ENCODE measurements around the gene BTBD18. TPM values are rescaled to one million over a fixed set of nuclear protein-coding genes. Genes with fewer than 3 reads are reported as not detected.

The BTBD18 gene
- total and polyA plus RNA-seq, 2 experiments from 2014 or later = 0.39 TPM; not detected in 1

DNA sequence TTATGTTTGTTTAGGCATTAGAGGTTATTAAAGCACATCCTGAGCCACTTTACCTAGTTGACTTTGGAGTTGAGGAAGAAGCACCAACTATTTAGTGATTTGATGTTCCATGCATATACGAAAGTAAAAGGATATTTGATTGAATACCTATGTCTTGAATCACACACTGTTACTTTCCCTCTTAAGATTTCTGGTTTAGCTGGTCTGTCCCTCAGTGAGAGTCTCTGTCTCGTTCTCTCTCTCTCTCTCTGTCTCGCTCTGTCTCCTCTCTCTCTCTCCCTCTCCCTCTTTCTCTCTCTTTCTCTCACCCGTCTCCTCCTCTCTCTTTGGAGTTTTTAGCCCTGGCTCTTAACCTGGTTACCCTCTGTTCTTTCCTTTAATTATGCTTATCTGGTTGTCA lies 20.9 kb upstream of the BTBD18 start:
- WGBS (ENCODE audit: low lambda C conversion rate, missing lambda C conversion rate) = 81% methylated on average over 4 of the region's 4 CpGs
- no peaks in the 10 kb centered on the region for H3K36me3 ChIP-seq (replicated peaks; ENCODE audit: insufficient read depth, low read depth)
- peaks cover 98% of the 10 kb centered on the region for H3K79me2 ChIP-seq
- no peak overlapping the region for H2AFZ ChIP-seq
- no peaks in the 10 kb centered on the region for H3K9me3 ChIP-seq (ENCODE audit: low read depth)
- no peak for TF ChIP-seq EZH2 (IDR thresholded peaks at IDR 0.05; ENCODE audit: borderline replicate concordance)
- TF ChIP-seq, protein P1, sequence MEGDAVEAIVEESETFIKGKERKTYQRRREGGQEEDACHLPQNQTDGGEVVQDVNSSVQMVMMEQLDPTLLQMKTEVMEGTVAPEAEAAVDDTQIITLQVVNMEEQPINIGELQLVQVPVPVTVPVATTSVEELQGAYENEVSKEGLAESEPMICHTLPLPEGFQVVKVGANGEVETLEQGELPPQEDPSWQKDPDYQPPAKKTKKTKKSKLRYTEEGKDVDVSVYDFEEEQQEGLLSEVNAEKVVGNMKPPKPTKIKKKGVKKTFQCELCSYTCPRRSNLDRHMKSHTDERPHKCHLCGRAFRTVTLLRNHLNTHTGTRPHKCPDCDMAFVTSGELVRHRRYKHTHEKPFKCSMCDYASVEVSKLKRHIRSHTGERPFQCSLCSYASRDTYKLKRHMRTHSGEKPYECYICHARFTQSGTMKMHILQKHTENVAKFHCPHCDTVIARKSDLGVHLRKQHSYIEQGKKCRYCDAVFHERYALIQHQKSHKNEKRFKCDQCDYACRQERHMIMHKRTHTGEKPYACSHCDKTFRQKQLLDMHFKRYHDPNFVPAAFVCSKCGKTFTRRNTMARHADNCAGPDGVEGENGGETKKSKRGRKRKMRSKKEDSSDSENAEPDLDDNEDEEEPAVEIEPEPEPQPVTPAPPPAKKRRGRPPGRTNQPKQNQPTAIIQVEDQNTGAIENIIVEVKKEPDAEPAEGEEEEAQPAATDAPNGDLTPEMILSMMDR (IDR thresholded peaks at IDR 0.05; ENCODE audit: poor library complexity) = no peak
- TF ChIP-seq EZH2phosphoT487 (IDR thresholded peaks at IDR 0.05; ENCODE audit: low read depth, severe bottlenecking, unreplicated experiment) = no peak
- H4K20me1 ChIP-seq (ENCODE audit: insufficient read depth, poor library complexity, severe bottlenecking) = peaks cover 95% of the 10 kb centered on the region
- H3K4me3 ChIP-seq = no peak overlapping the region
- no peak for DNase-seq (ENCODE audit: low spot score)
- no peaks in the 10 kb centered on the region for H3K27me3 ChIP-seq
- no peak overlapping the region for H3K4me2 ChIP-seq
- H3K9me2 ChIP-seq (replicated peaks; ENCODE audit: insufficient read depth) = no peaks in the 10 kb centered on the region
- H3K27ac ChIP-seq = peak overlapping the region; percentile 30
- H3K4me1 ChIP-seq (ENCODE audit: insufficient read depth) = peaks cover 32% of the 10 kb centered on the region

DNA sequence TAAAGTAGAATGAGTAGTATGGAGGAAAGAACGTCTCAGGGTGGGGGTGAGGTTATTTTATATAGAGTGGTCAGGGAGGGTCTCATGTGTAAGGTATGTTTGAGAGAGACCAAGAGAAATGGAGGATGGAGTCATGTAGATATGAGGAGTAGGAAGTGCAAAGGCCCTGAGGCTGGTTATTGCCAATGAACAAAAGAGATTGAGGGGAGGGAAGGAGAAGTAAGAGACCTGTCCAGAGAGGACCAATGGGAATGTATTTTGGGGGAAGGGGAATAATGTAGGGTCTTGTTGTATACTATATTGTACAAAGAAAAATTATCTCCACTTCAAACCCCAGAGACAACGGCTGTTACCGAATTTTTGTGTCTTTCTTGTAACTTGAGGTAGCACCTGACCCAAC lies 19.7 kb upstream of the BTBD18 start:
- TF ChIP-seq, protein P1 (IDR thresholded peaks at IDR 0.05; ENCODE audit: poor library complexity) = no peak
- TF ChIP-seq EZH2 (IDR thresholded peaks at IDR 0.05; ENCODE audit: borderline replicate concordance) (no peak), EZH2phosphoT487 (IDR thresholded peaks at IDR 0.05; ENCODE audit: low read depth, severe bottlenecking, unreplicated experiment) (no peak)
- Histone ChIP-seq H3K79me2 (peaks cover 98% of the 10 kb centered on the region), H2AFZ (no peak overlapping the region), H3K4me1 (ENCODE audit: insufficient read depth) (peaks cover 20% of the 10 kb centered on the region), H3K27me3 (no peaks in the 10 kb centered on the region), H4K20me1 (ENCODE audit: insufficient read depth, poor library complexity, severe bottlenecking) (peaks cover 95% of the 10 kb centered on the region), H3K9me2 (replicated peaks; ENCODE audit: insufficient read depth) (no peaks in the 10 kb centered on the region), H3K4me3 (no peak overlapping the region), H3K9me3 (ENCODE audit: low read depth) (no peaks in the 10 kb centered on the region), H3K36me3 (replicated peaks; ENCODE audit: insufficient read depth, low read depth) (no peaks in the 10 kb centered on the region), H3K4me2 (no peak overlapping the region), H3K27ac (no peak overlapping the region)
- 98% methylated on average over 3 of the region's 3 CpGs for WGBS (ENCODE audit: low lambda C conversion rate, missing lambda C conversion rate)
- DNase-seq (ENCODE audit: low spot score) = no peak

DNA sequence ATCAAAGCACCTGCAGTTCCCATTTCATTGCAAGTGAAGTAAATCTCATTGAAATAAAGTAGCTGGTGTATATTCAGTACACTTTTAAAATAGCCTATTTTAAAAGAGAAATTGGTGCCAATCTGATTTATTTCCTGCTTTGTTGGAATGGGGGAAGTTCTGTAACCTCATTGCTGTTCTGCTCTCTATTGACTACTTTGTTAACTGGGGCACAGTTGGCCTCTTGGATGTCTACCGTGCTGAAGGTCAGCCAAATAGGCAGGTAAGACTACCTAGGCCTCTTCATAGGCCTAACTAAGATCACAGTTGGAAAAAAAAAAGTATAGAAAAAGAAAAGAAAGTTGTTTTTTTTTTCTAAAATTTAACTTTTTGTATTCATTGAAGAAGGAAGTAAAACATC lies 19.2 kb upstream of the BTBD18 start:
- Histone ChIP-seq H2AFZ (no peak overlapping the region), H3K27ac (peak overlapping the region; percentile 11), H3K27me3 (no peaks in the 10 kb centered on the region), H4K20me1 (ENCODE audit: insufficient read depth, poor library complexity, severe bottlenecking) (peaks cover 95% of the 10 kb centered on the region), H3K4me1 (ENCODE audit: insufficient read depth) (peaks cover 19% of the 10 kb centered on the region), H3K36me3 (replicated peaks; ENCODE audit: insufficient read depth, low read depth) (no peaks in the 10 kb centered on the region), H3K9me3 (ENCODE audit: low read depth) (no peaks in the 10 kb centered on the region), H3K4me3 (no peak overlapping the region), H3K79me2 (peaks cover 98% of the 10 kb centered on the region), H3K9me2 (replicated peaks; ENCODE audit: insufficient read depth) (no peaks in the 10 kb centered on the region), H3K4me2 (no peak overlapping the region)
- no peak for DNase-seq (ENCODE audit: low spot score)
- TF ChIP-seq EZH2phosphoT487 (IDR thresholded peaks at IDR 0.05; ENCODE audit: low read depth, severe bottlenecking, unreplicated experiment) (no peak), EZH2 (IDR thresholded peaks at IDR 0.05; ENCODE audit: borderline replicate concordance) (no peak)
- TF ChIP-seq, protein P1 (IDR thresholded peaks at IDR 0.05; ENCODE audit: poor library complexity) = no peak
- 67% methylated on average over 1 of the region's 1 CpG for WGBS (ENCODE audit: low lambda C conversion rate, missing lambda C conversion rate)

DNA sequence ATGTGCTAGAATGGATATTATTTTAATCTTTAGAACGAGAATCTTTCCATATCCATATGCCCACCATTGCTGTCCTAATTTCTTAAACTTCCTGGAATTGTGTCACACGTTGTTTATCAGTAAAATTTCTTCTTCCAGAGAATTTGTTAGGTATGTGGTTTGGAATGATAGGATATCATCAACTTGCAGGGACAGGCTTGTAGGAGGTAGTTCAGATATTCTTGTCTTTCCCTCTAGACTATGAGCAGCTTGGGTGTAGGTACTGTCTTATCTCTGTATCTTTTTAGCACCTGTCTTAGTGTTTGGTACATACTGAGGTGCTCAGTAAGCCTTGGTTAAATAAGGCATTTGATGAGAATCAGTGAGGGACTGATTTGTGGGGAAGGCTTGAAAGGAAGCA lies 13.4 kb upstream of the BTBD18 start:
- 37% methylated on average over 2 of the region's 2 CpGs for WGBS (ENCODE audit: low lambda C conversion rate, missing lambda C conversion rate)
- Histone ChIP-seq H4K20me1 (ENCODE audit: insufficient read depth, poor library complexity, severe bottlenecking) (peaks cover 65% of the 10 kb centered on the region), H3K27me3 (no peaks in the 10 kb centered on the region), H3K4me2 (peak overlapping the region; percentile 83), H2AFZ (no peak overlapping the region), H3K79me2 (peaks cover 83% of the 10 kb centered on the region), H3K36me3 (replicated peaks; ENCODE audit: insufficient read depth, low read depth) (no peaks in the 10 kb centered on the region), H3K9me2 (replicated peaks; ENCODE audit: insufficient read depth) (no peaks in the 10 kb centered on the region), H3K4me1 (ENCODE audit: insufficient read depth) (peaks cover 20% of the 10 kb centered on the region), H3K9me3 (ENCODE audit: low read depth) (no peaks in the 10 kb centered on the region), H3K4me3 (peak overlapping the region; percentile 58), H3K27ac (peak overlapping the region; percentile 96)
- no peak for DNase-seq (ENCODE audit: low spot score)
- no peak for TF ChIP-seq EZH2phosphoT487 (IDR thresholded peaks at IDR 0.05; ENCODE audit: low read depth, severe bottlenecking, unreplicated experiment)
- TF ChIP-seq, protein P1 (IDR thresholded peaks at IDR 0.05; ENCODE audit: poor library complexity) = no peak
- no peak for TF ChIP-seq EZH2 (IDR thresholded peaks at IDR 0.05; ENCODE audit: borderline replicate concordance)
